HG03066 (cell line): ENCODE data around the gene CRHR2.

ENCODE experiments used
- ATAC-seq: cut with Tn5 transposase; IDR thresholded peaks from one replicate; pipeline ENCODE4 v1.9.1; 2021; ENCODE audit warnings: low read depth; ENCODE audit not compliant: unreplicated experiment

Gene CRHR2

DNA sequence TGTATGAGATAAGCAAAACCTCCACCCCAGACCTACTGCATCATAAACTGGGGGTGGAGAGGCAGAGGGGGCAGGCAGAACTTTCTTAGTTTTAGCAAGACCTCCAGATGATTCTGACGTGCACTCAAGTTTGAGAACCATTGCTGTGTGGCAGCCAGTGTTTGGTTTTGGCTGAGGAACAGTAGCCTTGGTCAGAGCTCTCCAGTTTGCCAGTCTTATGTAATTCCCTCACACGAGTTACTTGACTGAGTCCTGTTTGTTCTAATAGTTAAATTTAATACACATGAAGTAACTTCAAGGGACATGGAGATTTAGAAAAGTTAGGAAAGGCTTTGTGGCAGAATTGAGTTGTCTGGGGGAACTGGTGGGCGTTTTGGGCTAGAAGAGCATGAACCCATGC lies 49.0 kb downstream of the CRHR2 start:
- no peak for ATAC-seq

GRCh38 chr7:30630986-30631385 lies 51.3 kb downstream of the CRHR2 start:
- no peak for ATAC-seq

DNA sequence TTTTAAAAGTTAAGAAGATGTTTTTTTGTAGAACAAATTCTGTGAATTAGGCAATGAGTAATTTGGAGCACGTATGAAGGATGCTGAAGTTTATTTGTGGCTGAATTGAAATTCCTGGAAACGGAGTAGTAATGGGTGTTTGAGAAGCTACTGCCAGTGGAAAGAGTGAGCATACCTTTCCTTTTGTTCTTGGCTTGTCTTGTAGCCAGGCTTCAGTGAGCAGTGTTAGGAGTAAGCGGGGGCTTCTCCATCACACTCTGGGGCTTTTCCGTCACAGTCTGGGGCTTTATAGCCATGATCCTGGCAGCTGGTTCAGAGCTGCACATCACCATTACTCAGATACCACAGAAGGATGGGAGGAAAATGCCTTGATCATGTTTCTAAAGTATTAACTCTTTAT lies 55.2 kb downstream of the CRHR2 start:
- ATAC-seq, result no peak

GRCh38 chr7:30625283-30625682 lies 57.0 kb downstream of the CRHR2 start:
- no peak for ATAC-seq

DNA sequence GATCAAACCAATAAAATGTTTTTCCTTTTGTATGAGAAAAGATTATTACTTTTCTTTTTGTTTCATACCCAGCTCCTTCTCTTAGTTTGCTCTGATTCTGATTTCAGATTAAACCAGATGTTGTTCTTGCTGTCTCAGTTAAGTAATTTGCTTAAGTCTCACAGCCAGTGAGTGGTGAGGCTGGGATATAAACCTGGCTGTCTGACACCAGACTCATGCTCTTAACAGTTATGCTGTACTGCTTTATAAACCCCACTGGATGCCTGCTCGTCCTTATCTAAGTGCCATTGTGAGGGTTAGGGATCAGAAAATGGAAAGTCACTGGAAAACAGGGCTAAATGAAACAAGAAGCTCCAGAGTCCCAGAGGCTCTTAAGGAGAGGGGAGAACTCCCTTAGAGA lies 63.3 kb downstream of the CRHR2 start:
- ATAC-seq, result no peak

DNA sequence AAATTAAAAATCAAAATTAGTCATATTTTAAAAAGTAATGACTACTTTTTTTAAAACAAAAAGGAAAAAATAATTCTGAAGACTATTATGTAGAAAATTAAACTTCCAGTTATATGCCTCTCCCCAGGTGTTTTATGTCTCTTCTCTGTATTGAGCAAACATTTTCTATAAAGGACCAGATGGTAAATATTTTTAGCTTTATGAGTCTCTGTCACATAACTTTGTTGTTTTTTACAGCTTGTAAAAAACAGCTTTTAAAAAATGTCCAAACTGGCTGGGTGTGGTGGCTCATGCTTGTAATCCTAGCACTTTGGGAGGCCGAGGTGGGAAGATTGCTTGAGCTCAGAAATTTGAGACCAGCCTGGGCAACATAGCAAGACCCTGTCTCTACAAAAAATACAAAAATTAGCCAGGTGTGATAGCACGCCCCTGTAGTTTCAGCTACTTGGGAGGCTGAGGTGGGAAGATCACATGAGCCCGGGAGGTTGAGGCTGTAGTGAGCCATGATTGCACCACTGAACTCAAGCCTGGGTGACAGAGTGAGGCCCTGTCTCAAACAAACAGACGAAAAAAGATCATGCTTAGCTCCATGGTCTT lies 64.1 kb downstream of the CRHR2 start:
- ATAC-seq, result no peak

GRCh38 chr7:30617359-30617758 lies 64.9 kb downstream of the CRHR2 start:
- ATAC-seq, result no peak

DNA sequence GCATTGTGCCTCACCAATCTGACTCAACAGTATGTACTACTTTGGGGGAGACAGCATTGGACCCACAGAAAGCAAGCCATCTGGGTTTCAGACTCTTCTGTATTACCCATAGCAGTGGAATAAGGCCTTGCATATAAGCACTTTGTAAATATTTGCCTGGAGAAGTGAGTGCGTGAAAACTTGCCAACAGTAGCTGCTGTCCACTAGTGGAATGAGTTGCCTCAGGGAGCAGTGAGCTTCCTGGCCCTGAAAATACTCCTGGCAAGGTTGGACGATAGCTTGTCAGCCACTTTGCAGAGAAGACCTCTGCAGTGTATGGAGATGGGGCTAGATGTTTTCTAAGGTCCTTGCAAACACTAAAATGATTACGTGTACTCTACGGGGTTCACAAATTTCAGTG lies 65.9 kb downstream of the CRHR2 start:
- ATAC-seq, result no peak

- no peak for ATAC-seq
Measured at GRCh38 chr7:30613366-30614325, 68.6 kb downstream of the CRHR2 start.

GRCh38 chr7:30612658-30613265 lies 69.5 kb downstream of the CRHR2 start:
- ATAC-seq, result no peak

DNA sequence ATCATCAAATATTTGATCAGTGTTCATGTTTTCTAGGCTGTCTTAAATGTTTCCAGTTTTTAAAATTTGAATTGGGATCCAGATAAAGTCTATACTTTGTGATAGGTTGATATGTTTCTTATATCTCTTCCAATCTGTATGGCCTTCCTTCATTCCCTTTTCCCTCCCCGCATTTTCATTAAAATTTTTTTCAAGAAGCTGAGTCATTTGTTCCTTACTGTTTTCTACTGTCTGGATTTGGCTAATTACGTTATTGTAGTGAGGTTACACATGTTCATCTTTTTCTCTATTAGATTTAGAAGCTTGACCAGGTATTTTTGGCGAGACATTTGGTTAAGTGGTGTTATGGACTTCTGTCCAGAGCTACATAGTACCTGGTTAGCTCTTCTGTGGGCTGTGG lies 76.4 kb downstream of the CRHR2 start:
- no peak for ATAC-seq

GRCh38 chr7:30604901-30605300 lies 77.4 kb downstream of the CRHR2 start:
- no peak for ATAC-seq
